Gastrocnemius medialis (tissue), 4 donors: ENCODE data around the gene ATG7.

Experiments used
- POLR2A ChIP-seq, 2 donors: fragments of 450-650 bp; IDR thresholded peaks; one replicate each; pipeline ENCODE4 v1.6.1; 2017; ENCODE audit warnings: antibody characterized with exemption in 2 of 2, mild to moderate bottlenecking in 2 of 2, moderate library complexity in 2 of 2
- TF ChIP-seq, protein P1 (sequence below), 5 experiments: fragments of 450-650 bp in 3 of 5; fragments of 200-600 bp in 2 of 5; sonication (generic) in 2 of 5; IDR thresholded peaks in 4 of 5; conservative IDR thresholded peaks in 1 of 5; 1 replicate in 4 of 5; 2 replicates in 1 of 5; pipeline ENCODE4 v1.5.1; 2016 to 2019; ENCODE audit warnings: antibody characterized with exemption in 5 of 5, mild to moderate bottlenecking in 3 of 5, moderate library complexity in 3 of 5

DNA sequence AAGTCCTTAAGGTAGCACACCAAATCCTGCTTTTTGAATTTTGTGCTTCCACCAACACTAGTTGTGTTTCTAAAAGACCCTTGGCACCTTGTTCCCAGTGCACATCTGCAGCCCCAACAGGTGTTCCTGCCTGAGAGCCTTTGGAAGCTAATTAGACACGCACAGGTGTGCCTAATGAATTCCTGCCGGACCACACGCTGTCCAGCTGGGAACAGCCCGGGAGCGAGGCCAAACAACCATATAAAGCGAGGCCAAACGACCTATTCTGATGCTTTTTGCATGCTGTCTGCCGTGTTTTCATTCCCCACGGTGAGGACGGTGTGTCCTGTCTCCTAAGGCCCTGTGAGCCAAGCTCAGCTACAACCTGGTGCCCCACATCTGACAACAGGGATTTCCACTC is 99.5 kb downstream of the ATG7 start:
- TF ChIP-seq, protein P1, sequence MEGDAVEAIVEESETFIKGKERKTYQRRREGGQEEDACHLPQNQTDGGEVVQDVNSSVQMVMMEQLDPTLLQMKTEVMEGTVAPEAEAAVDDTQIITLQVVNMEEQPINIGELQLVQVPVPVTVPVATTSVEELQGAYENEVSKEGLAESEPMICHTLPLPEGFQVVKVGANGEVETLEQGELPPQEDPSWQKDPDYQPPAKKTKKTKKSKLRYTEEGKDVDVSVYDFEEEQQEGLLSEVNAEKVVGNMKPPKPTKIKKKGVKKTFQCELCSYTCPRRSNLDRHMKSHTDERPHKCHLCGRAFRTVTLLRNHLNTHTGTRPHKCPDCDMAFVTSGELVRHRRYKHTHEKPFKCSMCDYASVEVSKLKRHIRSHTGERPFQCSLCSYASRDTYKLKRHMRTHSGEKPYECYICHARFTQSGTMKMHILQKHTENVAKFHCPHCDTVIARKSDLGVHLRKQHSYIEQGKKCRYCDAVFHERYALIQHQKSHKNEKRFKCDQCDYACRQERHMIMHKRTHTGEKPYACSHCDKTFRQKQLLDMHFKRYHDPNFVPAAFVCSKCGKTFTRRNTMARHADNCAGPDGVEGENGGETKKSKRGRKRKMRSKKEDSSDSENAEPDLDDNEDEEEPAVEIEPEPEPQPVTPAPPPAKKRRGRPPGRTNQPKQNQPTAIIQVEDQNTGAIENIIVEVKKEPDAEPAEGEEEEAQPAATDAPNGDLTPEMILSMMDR (IDR thresholded peaks at IDR 0.05 in 4 of 5, conservative IDR thresholded peaks at IDR 0.05 in 1 of 5): no peak
- TF ChIP-seq POLR2A (IDR thresholded peaks at IDR 0.05): no peak
